HG02973 (cell line): ENCODE results near the gene NFYC.

Source experiments
- ATAC-seq: cut with Tn5 transposase; IDR thresholded peaks from one replicate; pipeline ENCODE4 v1.9.1; 2021; ENCODE audit warnings: moderate library complexity; ENCODE audit not compliant: unreplicated experiment

NFYC gene

GRCh38 chr1:40794974-40795715 lies 103.6 kb downstream of the NFYC start:
- no peak for ATAC-seq

- ATAC-seq: no peak
Measured at GRCh38 chr1:40795811-40796586, 104.5 kb downstream of the NFYC start.

- ATAC-seq: no peak
Measured at GRCh38 chr1:40796939-40797667, 105.6 kb downstream of the NFYC start.

DNA sequence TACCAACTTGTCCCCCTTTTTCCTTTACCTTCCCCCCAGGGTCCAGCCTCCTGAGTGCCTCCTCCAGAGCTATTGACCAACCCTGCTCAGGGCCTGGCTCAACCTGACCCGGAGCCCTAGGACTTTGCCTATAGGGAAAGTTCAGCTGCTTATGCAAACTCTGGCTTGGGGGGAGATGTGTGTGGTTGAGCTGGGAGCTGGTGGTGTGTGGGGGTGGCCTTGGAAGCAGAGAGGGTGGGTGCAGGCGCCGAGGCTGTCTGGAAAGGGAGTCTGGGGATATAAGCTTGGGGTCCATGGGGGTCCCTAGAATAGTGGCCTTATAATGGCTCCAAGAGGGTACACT lies 106.1 kb downstream of the NFYC start:
- no peak for ATAC-seq

- no peak for ATAC-seq
Measured at GRCh38 chr1:40798366-40799281, 107.1 kb downstream of the NFYC start.

GRCh38 chr1:40799351-40799867 lies 107.9 kb downstream of the NFYC start:
- ATAC-seq: no peak

- ATAC-seq: no peak
Measured at GRCh38 chr1:40801742-40802077, 110.2 kb downstream of the NFYC start.

DNA sequence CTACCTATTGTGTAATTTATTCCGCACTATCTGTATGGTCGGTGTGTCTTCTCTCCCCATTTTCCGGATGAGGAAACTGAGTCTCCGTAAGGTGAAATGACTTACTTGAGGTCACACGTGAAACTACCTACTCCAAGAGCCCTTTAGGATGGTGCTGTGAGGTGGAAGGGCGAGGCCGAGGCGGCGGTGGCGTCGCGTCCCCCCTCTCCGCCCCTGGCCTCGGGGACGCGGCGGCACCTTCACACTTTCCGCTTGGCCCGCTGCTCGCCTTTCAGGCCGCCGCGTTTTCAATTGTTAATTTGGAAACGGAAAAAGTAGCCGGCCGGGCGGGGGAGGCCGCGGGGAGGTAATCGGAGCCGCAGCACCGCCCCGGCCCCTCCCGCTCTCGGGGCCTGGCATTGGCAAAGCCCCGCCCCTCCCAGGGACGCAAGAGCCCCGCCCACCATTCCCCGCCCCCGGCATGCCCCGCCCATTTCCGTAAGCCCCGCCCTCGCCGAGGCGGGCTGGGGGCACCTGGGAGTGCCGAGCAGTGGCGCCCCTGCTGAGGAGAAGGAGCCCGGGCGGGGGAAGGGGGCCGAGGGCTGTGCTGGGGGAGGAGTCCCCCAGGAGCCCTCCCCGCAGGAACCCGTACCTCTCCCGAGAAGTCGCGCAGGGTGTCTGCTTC lies 110.7 kb downstream of the NFYC start:
- ATAC-seq: no peak

- ATAC-seq: no peak
Measured at GRCh38 chr1:40802742-40803113, 111.2 kb downstream of the NFYC start.

GRCh38 chr1:40803447-40803846 lies 111.9 kb downstream of the NFYC start:
- no peak for ATAC-seq

GRCh38 chr1:40803902-40804301 lies 112.4 kb downstream of the NFYC start:
- no peak for ATAC-seq

DNA sequence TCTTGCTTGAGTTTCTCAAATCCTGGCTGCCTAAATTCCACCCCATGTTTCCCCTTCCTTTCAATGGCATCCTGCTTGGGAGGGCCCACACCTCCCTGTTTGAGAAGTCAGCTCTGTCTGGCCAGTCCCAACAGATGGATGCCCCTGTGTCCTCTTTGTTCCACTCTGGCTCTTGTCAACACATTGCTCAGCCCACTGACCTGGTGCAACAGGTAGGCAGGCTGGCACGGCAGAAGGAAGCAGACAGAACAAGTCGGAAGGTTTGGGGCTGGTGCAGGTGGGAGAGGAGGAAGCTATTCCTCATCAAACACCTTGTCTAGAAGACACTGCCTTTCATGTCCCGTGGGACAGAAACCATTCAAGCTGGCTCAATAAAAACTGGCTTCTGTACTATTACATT lies 114.7 kb downstream of the NFYC start:
- ATAC-seq: no peak

DNA sequence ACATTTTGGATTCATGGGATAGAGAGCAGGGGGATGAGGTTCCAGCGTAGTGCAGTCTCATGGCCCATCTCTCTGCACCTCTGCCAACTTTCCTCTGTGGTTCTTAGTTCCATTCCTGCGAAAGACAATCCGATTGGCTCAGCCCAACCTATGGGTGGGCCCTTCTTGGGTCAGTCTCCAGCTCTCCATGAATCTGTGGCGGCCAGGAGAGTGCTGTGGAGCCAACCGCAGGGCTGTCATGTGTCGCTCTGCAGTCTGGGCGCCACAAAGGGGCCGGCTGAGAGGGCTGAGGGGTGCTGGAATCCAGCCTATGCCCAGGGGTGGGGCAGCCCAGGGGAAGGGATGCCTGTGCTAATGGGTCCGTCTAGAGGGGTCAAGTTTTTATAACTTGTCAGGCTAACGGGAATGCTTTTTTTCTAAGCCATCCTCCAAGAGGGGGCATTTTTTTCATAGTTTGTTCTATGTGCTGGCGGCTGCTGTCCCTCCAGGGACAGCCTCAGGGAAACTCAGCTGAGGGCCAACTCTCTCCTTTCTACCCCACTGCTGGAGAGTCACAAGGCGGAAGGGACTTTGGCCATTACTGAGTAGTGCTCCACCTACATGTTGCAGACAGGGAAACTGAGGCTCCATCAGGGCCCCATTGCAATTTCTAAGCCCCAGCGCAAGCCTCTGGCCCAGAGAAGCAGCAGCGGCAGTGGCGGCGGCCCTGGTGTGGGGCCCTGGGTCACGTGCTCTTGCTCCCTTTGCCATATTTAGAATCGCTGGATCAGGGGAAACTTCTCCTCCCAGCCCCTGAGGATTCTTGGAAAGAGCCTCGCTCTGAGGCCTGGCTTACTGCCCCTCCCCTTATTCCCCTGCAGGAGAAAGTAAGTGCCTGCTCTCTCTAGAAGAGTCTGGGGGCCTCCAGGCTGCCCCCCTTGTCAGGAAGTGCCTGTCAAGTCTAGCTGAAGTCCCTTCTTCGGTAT lies 115.5 kb downstream of the NFYC start:
- no peak for ATAC-seq

DNA sequence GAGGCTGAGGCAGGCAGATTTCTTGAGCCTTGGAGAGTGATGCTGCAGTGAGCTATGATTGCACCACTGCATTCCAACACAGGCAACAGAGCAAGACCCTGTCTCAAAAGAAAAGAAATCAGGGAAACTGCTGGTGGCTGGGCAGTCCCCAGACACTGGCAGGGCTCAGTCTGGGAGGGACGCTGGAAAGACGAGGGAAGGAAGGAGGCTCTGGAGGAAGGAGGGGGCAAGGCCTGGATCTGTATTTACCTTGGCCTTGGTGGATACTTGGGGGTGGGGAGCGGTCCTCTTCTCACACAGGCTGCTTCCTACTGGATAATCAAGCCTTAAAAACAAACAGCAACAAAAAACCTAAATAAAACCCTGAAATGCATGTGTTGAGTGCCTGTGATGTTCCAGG lies 116.5 kb downstream of the NFYC start:
- no peak for ATAC-seq

- ATAC-seq: no peak
Measured at GRCh38 chr1:40808444-40808843, 116.9 kb downstream of the NFYC start.

DNA sequence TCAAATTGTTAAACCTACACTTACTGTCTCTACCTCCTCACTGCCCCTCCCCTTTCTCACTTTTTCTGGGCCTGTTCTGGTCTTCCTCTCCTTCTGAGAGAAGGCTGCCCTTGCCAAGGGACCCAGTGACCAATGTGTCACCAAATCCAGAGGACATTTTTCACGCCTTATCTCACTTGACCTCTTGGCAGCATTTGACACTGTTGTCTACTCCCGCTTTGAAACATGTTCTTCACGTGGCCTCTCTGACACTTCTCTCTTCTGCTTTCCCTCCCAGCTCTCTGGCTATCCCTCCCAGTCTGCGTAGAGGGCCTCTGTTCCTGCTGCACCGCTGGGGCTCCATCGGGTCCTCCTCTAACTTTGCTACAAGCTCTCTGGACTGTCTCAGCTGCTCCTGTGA lies 117.4 kb downstream of the NFYC start:
- no peak for ATAC-seq

DNA sequence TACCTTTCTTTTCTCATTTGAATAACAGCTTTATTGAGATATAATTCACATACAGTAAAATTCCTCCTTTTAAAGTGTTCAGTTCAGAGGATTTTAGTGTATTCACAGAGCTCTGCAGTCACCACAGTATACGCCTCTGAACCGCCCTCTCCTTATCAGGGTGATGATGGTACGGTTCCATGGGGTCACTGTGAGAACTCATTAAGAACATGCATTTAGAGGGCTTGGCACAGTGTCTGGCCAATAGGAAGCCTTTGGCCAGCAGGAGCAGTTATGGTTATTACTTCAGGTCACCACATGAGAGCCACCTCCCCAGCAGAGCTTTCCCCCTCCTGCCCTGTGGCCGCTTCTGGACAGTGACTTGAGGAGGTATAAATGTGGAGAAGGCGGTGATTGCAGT lies 119.4 kb downstream of the NFYC start:
- ATAC-seq: no peak

GRCh38 chr1:40815420-40815819 lies 123.9 kb downstream of the NFYC start:
- ATAC-seq: no peak

DNA sequence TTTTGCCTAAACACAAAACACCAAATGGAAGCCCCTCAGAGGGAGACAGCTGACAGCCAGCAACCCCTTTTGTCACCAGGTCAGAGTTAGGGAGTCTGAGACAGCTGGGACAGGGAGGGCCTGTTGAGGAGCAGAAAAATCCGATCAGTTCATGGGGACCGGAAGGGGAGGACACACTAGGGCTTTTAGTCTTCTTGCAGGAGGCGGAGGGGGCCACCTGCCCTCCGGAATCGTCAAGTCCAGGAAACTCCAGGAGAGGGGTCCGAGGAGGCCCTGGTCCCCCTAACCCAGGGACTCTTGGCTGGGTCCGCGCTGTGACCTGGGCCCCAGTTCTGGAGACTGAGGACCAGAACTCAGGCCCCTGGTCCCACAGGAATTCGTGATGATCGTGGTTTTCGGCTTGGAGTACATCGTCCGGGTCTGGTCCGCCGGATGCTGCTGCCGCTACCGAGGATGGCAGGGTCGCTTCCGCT lies 126.3 kb downstream of the NFYC start:
- no peak for ATAC-seq
